HepG2 (cell line): ENCODE results near the gene DOCK1. TPM values are rescaled to one million over a fixed set of nuclear protein-coding genes. Genes with fewer than 3 reads are reported as not detected.

Experiments used
- ATAC-seq: fragments of 200-7000 bp; cut with Tn5 transposase; 3 replicates; pipeline ENCODE4 v1.9.1; 2020; ENCODE audit warnings: mild to moderate bottlenecking, moderate library complexity
- BruUV-seq: library from RNA; stranded (reverse); fragments of 400-500 nt; replicated peaks from 2 replicates; lab custom pipeline; 2021; lab: Mats Ljungman, UMichigan
- CTCF ChIA-PET: fragments of 300-600 bp; formaldehyde crosslinking; extraction: SDS; loops from one replicate; lab custom pipeline; 2021; ENCODE audit warnings: low total read pairs, inconsistent platforms, low intra/inter-chr PET ratio; lab: Yijun Ruan, JAX
- POLR2A ChIA-PET: fragments of 350-600 bp; sonication (Branson Sonifier 250); formaldehyde crosslinking; loops from one replicate; lab custom pipeline; 2020; ENCODE audit warnings: antibody characterized with exemption, inconsistent platforms; lab: Yijun Ruan, JAX
- DNase-seq: peaks from one replicate; pipeline ENCODE4 v3.0.0-alpha.2; 2015; ENCODE audit warnings: low spot score
- FAIRE-seq: peaks from 3 replicates; lab custom pipeline; 2011; peaks lifted over from hg19 to GRCh38; lab: Jason Lieb, UNC
- H2AFZ ChIP-seq: one replicate; pipeline ENCODE4 v1.6.1; 2011; ENCODE audit warnings: low read length, inconsistent platforms
- H3K27ac ChIP-seq: fragments of 300-600 bp; 3 replicates; pipeline ENCODE4 v1.8.0; 2011; ENCODE audit warnings: mixed run types, mild to moderate bottlenecking, mixed read lengths, low read length, inconsistent platforms; ENCODE audit not compliant: insufficient read depth; ENCODE audit errors: extremely low read length
- H3K27me3 ChIP-seq, 2 experiments: fragments of 200-600 bp in 1 of 2; 2 replicates in 1 of 2; 3 replicates in 1 of 2; pipeline versions ENCODE4 v1.6.0 to v1.8.0; 2011; ENCODE audit warnings: low read length in 2 of 2, mild to moderate bottlenecking in 2 of 2, moderate library complexity in 2 of 2, inconsistent platforms in 1 of 2; ENCODE audit not compliant: insufficient read depth in 2 of 2, control insufficient read depth in 1 of 2
- H3K36me3 ChIP-seq, 2 experiments: fragments of 200-600 bp in 1 of 2; replicated peaks in 1 of 2; 2 replicates in 1 of 2; 3 replicates in 1 of 2; pipeline versions ENCODE4 v1.5.1 to v1.8.0; 2011; ENCODE audit warnings: low read length in 2 of 2, inconsistent platforms in 1 of 2; ENCODE audit not compliant: insufficient read depth in 2 of 2, control insufficient read depth in 1 of 2
- H3K4me1 ChIP-seq: 2 replicates; pipeline ENCODE4 v1.5.1; 2012; ENCODE audit warnings: low read length, inconsistent platforms; ENCODE audit not compliant: insufficient read depth
- H3K4me2 ChIP-seq: 2 replicates; pipeline ENCODE4 v1.6.0; 2011; ENCODE audit warnings: low read depth, low read length, inconsistent platforms
- H3K4me3 ChIP-seq, 3 experiments: fragments of 200-600 bp in 1 of 3; sonication (generic), shearing (Covaris generic) in 1 of 3; replicated peaks in 1 of 3; 2 replicates each; pipeline ENCODE4 v1.5.1; 2011 to 2016; ENCODE audit warnings: low read length in 3 of 3, inconsistent platforms in 2 of 3, low read depth in 2 of 3, mild to moderate bottlenecking in 2 of 3, control low read depth in 1 of 3, mixed read lengths in 1 of 3; ENCODE audit not compliant: insufficient read depth in 1 of 3
- H3K79me2 ChIP-seq: one replicate; pipeline ENCODE4 v1.6.1; 2011; ENCODE audit warnings: low read length, inconsistent platforms; ENCODE audit not compliant: insufficient read depth
- H3K9ac ChIP-seq: 2 replicates; pipeline ENCODE4 v1.6.0; 2011; ENCODE audit warnings: mild to moderate bottlenecking, low read depth, low read length, inconsistent platforms; ENCODE audit not compliant: insufficient read depth
- H3K9me3 ChIP-seq: 2 replicates; pipeline ENCODE4 v1.5.1; 2012; ENCODE audit warnings: mild to moderate bottlenecking, low read length
- H4K20me1 ChIP-seq: 2 replicates; pipeline ENCODE4 v1.6.0; 2011; ENCODE audit warnings: inconsistent platforms, mild to moderate bottlenecking, low read length, moderate library complexity; ENCODE audit not compliant: insufficient read depth
- CBX1 ChIP-seq: IDR thresholded peaks from one replicate; pipeline ENCODE4 v1.6.1; 2016; ENCODE audit warnings: antibody characterized with exemption, low read depth
- DDIT3 ChIP-seq: sonication (generic); formaldehyde crosslinking; IDR thresholded peaks from 2 replicates; pipeline ENCODE4 v1.4.0; 2020; ENCODE audit warnings: mild to moderate bottlenecking, missing genetic modification reagents
- DR1 ChIP-seq: sonication (generic); formaldehyde crosslinking; IDR thresholded peaks from 2 replicates; pipeline ENCODE4 v1.8.0; 2021; ENCODE audit warnings: mild to moderate bottlenecking, missing genetic modification reagents, inconsistent platforms
- EZH2 ChIP-seq: conservative IDR thresholded peaks from 2 replicates; pipeline ENCODE4 v1.6.1; 2012; ENCODE audit warnings: mild to moderate bottlenecking, low read depth, low read length, moderate library complexity
- FOXM1 ChIP-seq: sonication (generic); formaldehyde crosslinking; IDR thresholded peaks from 2 replicates; pipeline ENCODE4 v1.5.0; 2020; ENCODE audit warnings: missing genetic modification reagents
- KAT8 ChIP-seq: IDR thresholded peaks from 2 replicates; pipeline ENCODE4 v1.6.1; 2016; ENCODE audit warnings: missing genetic modification reagents, missing compliant biosample characterization
- KDM5A ChIP-seq: fragments of 200-600 bp; sonication (generic); IDR thresholded peaks from 2 replicates; pipeline ENCODE4 v1.7.0; 2018; ENCODE audit warnings: antibody characterized with exemption, mild to moderate bottlenecking, low read length, borderline replicate concordance
- LCORL ChIP-seq, 2 experiments: fragments of 450-650 bp in 1 of 2; sonication (generic) in 1 of 2; formaldehyde crosslinking in 1 of 2; IDR thresholded peaks; 2 replicates each; pipeline versions ENCODE4 v1.5.0 to v1.6.1; 2017 to 2020; ENCODE audit warnings: antibody characterized with exemption in 1 of 2, missing genetic modification reagents in 1 of 2
- MTERF4 ChIP-seq: sonication (generic); formaldehyde crosslinking; IDR thresholded peaks from 2 replicates; pipeline ENCODE4 v1.8.0; 2023; ENCODE audit warnings: mild to moderate bottlenecking, missing genetic modification reagents
- NR1H2 ChIP-seq: sonication (generic); formaldehyde crosslinking; IDR thresholded peaks from 2 replicates; pipeline ENCODE4 v1.8.1; 2022; ENCODE audit warnings: low read depth, missing genetic modification reagents, borderline replicate concordance
- POLR2G ChIP-seq: fragments of 200-400 bp; formaldehyde crosslinking; IDR thresholded peaks from 2 replicates; pipeline ENCODE4 v1.6.1; 2018; ENCODE audit warnings: mild to moderate bottlenecking, low read depth, low read length, moderate library complexity
- TBL1XR1 ChIP-seq: fragments of 150-350 bp; IDR thresholded peaks from 2 replicates; pipeline ENCODE4 v1.6.1; 2014; ENCODE audit warnings: borderline replicate concordance, low read length; ENCODE audit not compliant: partially characterized antibody
- YEATS4 ChIP-seq: sonication (generic); formaldehyde crosslinking; IDR thresholded peaks from 2 replicates; pipeline ENCODE4 v1.4.0; 2020; ENCODE audit warnings: missing genetic modification reagents, borderline replicate concordance
- ZEB1 ChIP-seq: IDR thresholded peaks from 2 replicates; pipeline ENCODE4 v1.6.1; 2012; ENCODE audit warnings: mild to moderate bottlenecking, low read depth, inconsistent platforms; ENCODE audit not compliant: insufficient replicate concordance
- ZNF569 ChIP-seq: sonication (generic); formaldehyde crosslinking; IDR thresholded peaks from 2 replicates; pipeline ENCODE4 v1.5.0; 2020; ENCODE audit warnings: mild to moderate bottlenecking, missing genetic modification reagents, moderate library complexity, borderline replicate concordance
- ZNF574 ChIP-seq: sonication (generic); formaldehyde crosslinking; IDR thresholded peaks from 2 replicates; pipeline ENCODE4 v1.4.0; 2020; ENCODE audit warnings: missing genetic modification reagents
- ZNF777 ChIP-seq: sonication (generic); formaldehyde crosslinking; IDR thresholded peaks from 2 replicates; pipeline ENCODE4 v1.4.0; 2020; ENCODE audit warnings: missing genetic modification reagents
- WGBS: methylation state at CpG from one replicate; pipeline ENCODE4 v1.1.6; 2017; ENCODE audit warnings: low lambda C conversion rate; 5-methylcytosine and 5-hydroxymethylcytosine counted together
- in situ Hi-C: cut with HindIII; loops from 2 replicates; pipeline ENCODE4 v1.10.0; 2017; ENCODE audit warnings: low pct_unique_long_range_greater_than_20kb; ENCODE audit not compliant: extremely low pct_ligation_motif_present
- intact Hi-C: fragments of 100-400 bp; cut with micrococcal nuclease; formaldehyde crosslinking; loops from one replicate; pipeline ENCODE4 v1.10.0; 2022; ENCODE audit not compliant: unreplicated experiment
- polyA plus RNA-seq, 8 experiments: library from polyadenylated mRNA; depleted of rRNA in 3 of 8; stranded (reverse) in 7 of 8; unstranded in 1 of 8; fragments of >200 nt; fragmentation: Illumina TruSeq in 4 of 8; extraction: Trizol in 4 of 8; gene quantifications; 2 replicates each; pipeline versions ENCODE4 v1.2.1 to v1.2.3, GENCODE V29; 2011 to 2016; ENCODE audit warnings: low read depth in 4 of 8, missing spikeins in 1 of 8, mixed read lengths in 1 of 8; ENCODE audit not compliant: insufficient read depth in 1 of 8
- total RNA-seq, 5 experiments: library from RNA; depleted of rRNA; stranded (reverse); fragments of >200 nt; fragmentation: Illumina TruSeq; extraction: Trizol; gene quantifications; 2 replicates each; pipeline ENCODE4 v1.2.3, GENCODE V29; 2016; ENCODE audit warnings: low read depth in 1 of 5

The DOCK1 gene
- total and polyA plus RNA-seq, 2 of the 13 experiments (the other 11 are each of a cell fraction or from before 2014, with no cell fraction given): 8.3 to 25.5 TPM

- Histone ChIP-seq H3K79me2 (no peaks in the 10 kb centered on the region), H3K27me3 (no peaks in the 10 kb centered on the region), H3K4me3 (no peak overlapping the region), H3K27ac (no peak overlapping the region), H3K4me2 (no peak overlapping the region), H3K4me1 (no peaks in the 10 kb centered on the region), H4K20me1 (no peaks in the 10 kb centered on the region), H3K9ac (no peak overlapping the region), H2AFZ (no peak overlapping the region), H3K36me3 (peaks cover 5 to 18% of the 10 kb centered on the region in 2 experiments), H3K9me3 (no peaks in the 10 kb centered on the region)
- no peak for TF ChIP-seq YEATS4
- TF ChIP-seq ZNF569: no peak
- no peak for TF ChIP-seq NR1H2 (CRISPR knock-in tag)
- TF ChIP-seq LCORL (IDR thresholded peaks at IDR 0.05): no peak
- TF ChIP-seq LCORL (CRISPR knock-in tag; IDR thresholded peaks at IDR 0.05): no peak
- BruUV-seq: no TSS peak
- WGBS: 94% methylated on average over 5 of the region's 5 CpGs
- intact Hi-C loops: no loop called here
- in situ Hi-C loops: no loop called here
- CTCF ChIA-PET: no interaction called here
- FAIRE-seq: no peak
- no peak for ATAC-seq
- DNase-seq: no peak
- POLR2A ChIA-PET: no interaction called here
Observed at GRCh38 chr10:127378628-127379027, 473.4 kb downstream of the DOCK1 start.

GRCh38 chr10:127384532-127384931, 479.3 kb downstream of the DOCK1 start:
- in situ Hi-C loops: no loop called here
- Histone ChIP-seq H2AFZ (no peak overlapping the region), H3K27me3 (no peaks in the 10 kb centered on the region), H3K4me3 (no peak overlapping the region), H3K36me3 (peaks cover 1 to 22% of the 10 kb centered on the region in 2 experiments; a peak in 2 of 5 replicates), H3K4me1 (no peaks in the 10 kb centered on the region), H3K27ac (no peak overlapping the region), H3K79me2 (no peaks in the 10 kb centered on the region), H3K9ac (no peak overlapping the region), H3K9me3 (no peaks in the 10 kb centered on the region), H4K20me1 (no peaks in the 10 kb centered on the region), H3K4me2 (no peak overlapping the region)
- ATAC-seq (no peak), DNase-seq (no peak), FAIRE-seq (no peak)
- no TSS peak for BruUV-seq
- ChIA-PET CTCF (no interaction called here), POLR2A (no interaction called here)
- intact Hi-C loops: no loop called here
- WGBS: 88% methylated on average over 16 of the region's 18 CpGs
- TF ChIP-seq FOXM1 (CRISPR knock-in tag) (no peak), ZNF777 (CRISPR knock-in tag) (no peak), CBX1 (no peak), POLR2G (no peak), KDM5A (no peak), TBL1XR1 (no peak), EZH2 (no peak), DDIT3 (CRISPR knock-in tag) (no peak), ZNF574 (CRISPR knock-in tag) (no peak), MTERF4 (CRISPR knock-in tag) (no peak), KAT8 (CRISPR knock-in tag) (no peak), ZEB1 (no peak), DR1 (CRISPR knock-in tag) (no peak)
